Thyroid gland (tissue), 4 donors: ENCODE data around the gene PSMG3.

Experiments used
- CTCF ChIP-seq, 6 experiments: fragments of 200-600 bp in 3 of 6; fragments of 450-650 bp in 3 of 6; sonication (generic) in 3 of 6; IDR thresholded peaks; one replicate each; pipeline ENCODE4 v1.5.1; 2016 to 2019; ENCODE audit warnings: antibody characterized with exemption in 6 of 6, mild to moderate bottlenecking in 2 of 6, inconsistent platforms in 1 of 6, moderate library complexity in 1 of 6
- POLR2A ChIP-seq, 2 donors: fragments of 450-650 bp; IDR thresholded peaks; one replicate each; pipeline ENCODE4 v1.6.1; 2017; ENCODE audit warnings: antibody characterized with exemption in 2 of 2, mild to moderate bottlenecking in 2 of 2, moderate library complexity in 1 of 2

GRCh38 chr7:1537535-1538412, 32.1 kb downstream of the PSMG3 start:
- no peak for TF ChIP-seq CTCF (IDR thresholded peaks at IDR 0.05)
- TF ChIP-seq POLR2A (IDR thresholded peaks at IDR 0.05), result no peak
